Glomerular endothelial cell (primary cell): ENCODE results near the gene NTF3. TPM values are rescaled to one million over a fixed set of nuclear protein-coding genes. Genes with fewer than 3 reads are reported as not detected.

Experiments
- DNase-seq: peaks from one replicate; pipeline ENCODE4 v3.0.0-alpha.2; 2011; ENCODE audit warnings: low read depth, low spot score; ENCODE audit errors: extremely low read depth
- total RNA-seq: library from RNA; depleted of rRNA; stranded (reverse); fragments of >200 nt; gene quantifications from 2 replicates; pipeline ENCODE4 v1.2.3, GENCODE V29; 2015

NTF3 gene
- total RNA-seq, 1 donor from 2014 or later: not detected

DNA sequence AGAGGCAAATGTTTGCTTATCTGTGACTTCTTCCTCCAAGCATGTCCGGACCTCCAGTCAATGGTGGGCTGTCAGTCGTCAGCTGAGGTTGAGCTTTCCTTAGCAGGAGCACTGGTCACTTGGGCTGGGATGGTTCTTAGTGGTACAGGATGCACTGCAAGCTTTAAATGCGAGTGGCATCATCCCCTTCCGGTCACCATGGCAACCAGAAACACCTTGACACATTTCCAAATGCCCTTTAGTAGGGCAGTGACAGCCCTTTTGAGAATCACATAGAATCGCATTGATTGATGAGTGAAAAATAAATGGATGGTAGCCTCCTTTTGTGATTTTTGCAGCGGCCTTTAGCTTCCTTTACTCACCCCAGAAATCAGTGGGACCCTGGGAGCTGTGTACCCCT is 24.1 kb downstream of the NTF3 start:
- no peak for DNase-seq

DNA sequence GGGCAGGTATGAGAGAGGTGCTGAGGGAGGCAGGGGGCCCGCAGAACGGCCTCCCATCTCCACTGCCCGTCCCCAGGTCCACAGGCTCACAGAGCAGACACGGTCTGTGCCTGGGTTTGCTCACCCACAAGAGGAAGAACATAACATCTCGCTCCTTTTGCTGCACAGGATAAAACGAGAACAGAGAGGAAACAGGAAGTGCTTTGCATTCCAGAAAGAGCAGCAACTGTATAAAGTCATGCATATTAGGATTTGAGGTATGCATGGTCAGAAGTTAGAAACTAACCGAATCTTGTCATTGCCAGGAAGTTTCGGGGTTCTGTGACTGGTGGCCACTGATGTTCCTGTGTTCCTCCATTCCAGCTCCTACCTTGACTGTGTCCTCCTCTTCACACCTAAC is 25.0 kb downstream of the NTF3 start:
- peak; percentile 54 for DNase-seq

DNA sequence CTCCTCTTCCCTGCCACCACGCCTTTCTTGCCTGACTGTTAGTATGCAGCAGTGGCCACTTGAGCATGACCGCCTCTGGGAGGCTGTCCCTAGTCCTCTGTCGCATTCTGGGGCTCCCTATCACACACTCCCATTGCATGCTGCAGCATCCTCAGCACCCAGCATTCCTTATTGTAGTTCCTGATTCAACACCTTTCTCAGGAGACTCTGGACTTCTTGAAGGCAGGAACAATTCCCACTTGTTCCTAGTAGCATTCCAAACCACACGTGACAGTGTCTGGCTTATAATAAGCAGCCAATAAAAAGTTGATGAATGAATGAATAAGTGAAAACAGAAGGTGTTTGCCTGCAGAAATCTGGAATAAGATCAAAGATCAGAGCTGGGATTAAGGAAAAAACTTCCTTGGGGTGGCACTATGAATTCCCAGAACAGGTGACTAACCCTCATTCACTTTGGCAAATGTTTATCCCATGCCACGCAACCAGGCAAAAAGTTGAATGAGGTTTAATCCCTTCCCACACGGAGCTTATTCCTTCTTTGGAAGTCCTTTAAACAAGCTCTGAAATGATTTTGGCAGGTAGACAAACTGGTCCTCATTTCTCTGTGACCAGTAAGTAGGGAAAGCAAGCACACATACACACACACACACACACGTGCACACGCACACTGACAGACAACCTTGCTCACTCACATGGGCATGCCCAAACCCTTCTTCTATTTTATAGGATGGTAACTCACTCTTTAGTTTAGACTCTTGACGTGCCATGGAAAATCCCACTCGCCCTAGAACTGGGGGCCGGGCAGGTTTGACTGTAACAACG is 26.5 kb downstream of the NTF3 start:
- DNase-seq: no peak

DNA sequence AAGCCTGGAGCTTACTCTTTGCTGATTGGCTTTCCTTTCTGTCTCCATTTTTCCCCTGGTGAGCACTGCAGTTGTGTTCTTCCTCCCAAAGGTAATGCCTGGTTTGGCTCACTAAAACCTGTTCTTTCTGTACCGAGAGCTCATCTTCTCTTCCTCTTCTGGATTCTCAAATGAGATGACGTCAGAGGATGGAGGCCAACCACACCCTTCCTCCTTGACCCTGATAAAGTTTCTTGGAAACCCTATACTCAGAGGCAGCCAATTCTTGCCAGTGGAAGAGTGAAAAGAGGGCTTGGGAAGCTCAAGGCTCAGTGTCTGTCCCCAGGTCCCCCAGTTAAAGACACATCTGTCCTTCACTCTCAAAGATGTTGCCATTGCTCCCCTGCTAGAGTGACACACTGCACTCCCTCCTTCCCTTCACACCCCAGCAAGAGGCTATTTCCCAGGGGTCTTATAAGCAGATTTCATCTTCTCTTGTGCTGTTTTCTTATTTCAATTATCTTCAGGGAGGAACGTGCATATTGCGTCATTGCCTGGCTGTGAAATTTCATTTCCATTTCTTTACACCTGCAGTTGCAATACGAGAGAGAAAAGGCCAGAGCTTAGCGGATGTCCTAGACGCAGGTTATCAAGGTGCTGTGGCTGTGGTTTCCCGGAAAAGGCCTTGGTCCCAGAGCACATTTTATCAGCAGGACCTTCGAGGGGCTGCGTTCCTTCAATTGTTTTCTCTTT is 27.3 kb downstream of the NTF3 start:
- DNase-seq: no peak

DNA sequence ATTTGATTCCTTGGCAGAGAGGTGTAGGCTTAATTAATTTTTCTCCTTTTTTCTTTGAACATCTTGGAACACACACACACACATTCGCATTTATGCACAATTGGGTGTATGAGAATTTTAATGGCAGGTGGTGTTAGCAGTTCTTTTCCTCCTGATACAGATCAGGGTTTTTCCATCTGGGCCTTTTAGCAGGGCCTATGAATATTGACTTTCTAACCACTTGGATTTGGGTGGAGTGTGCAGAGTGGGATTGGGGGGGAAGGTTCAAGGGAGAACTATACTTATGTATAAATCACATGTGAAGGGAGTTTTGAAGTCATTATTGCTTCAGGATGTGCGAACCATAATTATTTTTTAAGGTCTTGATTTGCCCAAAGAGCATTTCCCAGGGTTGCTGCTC is 28.9 kb downstream of the NTF3 start:
- no peak for DNase-seq

DNA sequence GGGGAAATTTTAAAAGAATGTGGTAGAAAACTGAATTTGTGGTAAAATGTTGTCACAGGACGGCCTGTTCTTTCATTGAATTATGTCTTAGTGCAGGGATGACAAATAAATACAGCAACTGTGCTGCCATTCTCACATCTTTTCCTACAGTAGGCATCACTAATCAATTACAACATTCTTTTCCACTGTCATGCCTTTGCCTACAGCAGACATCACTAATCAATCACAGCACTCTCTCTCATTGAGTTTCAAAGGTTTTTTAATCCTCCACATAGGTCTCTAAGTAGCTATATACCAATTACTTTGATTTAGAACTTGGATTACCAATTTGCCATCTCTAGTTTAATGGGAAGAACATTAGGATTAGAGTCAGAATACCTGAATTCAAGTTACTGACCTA is 30.1 kb downstream of the NTF3 start:
- DNase-seq: no peak

DNA sequence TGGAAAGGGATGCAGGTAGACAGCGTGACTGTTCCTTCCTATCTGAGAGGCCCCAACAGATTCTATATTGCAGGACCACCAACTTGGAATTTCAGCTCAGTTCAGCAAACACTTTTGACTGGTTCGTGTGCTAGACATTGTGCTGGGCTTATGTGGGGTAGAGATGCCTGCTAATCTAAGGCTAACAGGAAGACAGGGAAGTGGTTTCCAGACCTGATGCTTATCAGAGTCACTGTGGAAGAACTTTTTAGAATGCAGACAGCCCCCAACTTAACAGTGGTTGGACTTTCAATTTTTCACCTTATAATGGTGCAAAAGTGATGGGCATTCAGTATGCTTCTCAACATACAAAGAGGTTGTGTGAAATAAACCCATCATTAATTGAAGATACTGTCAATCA is 32.2 kb downstream of the NTF3 start:
- no peak for DNase-seq

DNA sequence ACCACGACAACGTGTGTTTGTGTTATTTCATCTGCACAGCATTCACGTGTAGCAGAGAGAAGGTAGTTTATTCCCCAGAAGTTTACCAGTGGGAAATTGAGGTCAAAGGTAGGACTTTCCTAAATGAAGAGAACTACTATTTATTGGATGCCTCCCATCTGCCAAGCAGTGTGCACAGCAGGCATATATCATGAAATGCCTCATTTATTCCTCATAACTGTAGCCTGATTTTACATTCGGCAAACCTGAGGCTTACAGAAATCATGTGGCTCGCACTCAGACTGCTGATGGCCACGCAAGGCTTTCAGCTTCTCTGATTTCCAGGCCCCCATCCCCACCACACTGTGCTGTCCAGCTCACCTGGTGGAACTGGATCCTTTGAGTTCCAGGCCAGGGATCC is 33.5 kb downstream of the NTF3 start:
- no peak for DNase-seq

DNA sequence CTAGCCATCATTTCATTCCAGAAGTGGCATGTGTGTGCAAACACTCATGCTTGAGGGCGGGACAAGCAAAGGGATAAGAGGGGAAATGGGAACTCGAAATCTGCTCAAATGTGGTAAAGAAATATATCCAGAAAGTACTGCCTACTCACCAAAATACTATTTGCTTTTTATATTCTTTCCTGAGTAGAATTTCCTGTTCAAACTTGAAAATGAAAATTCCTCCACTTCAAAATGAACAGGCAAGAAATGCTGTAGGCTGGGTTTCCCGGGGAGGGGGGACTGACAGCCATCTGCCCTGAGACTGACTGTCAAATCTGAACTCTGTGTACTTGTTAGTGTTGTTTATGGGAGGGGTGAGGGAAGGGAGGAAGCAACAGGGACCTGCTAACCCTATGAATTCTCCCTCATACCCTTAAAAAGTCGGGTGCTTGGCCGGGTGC is 34.6 kb downstream of the NTF3 start:
- DNase-seq: no peak

DNA sequence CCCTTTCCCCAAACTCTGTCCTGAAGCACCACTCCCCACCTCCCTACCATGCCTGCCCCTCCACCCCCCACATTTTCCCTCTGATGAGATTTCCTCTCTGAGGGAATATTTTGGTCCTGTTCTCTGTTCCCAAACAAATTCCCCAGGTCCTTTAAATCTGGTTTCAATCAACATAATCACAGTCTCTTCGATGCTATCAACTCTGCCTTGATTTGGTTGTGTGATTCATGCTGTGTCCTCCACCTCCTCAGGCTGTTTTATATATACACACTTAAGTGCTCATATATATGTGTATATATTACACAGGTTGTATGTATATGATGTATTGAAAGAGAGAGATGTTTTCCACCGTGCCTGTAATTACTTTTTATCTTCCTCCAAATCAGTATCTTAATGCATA is 36.0 kb downstream of the NTF3 start:
- DNase-seq: no peak

DNA sequence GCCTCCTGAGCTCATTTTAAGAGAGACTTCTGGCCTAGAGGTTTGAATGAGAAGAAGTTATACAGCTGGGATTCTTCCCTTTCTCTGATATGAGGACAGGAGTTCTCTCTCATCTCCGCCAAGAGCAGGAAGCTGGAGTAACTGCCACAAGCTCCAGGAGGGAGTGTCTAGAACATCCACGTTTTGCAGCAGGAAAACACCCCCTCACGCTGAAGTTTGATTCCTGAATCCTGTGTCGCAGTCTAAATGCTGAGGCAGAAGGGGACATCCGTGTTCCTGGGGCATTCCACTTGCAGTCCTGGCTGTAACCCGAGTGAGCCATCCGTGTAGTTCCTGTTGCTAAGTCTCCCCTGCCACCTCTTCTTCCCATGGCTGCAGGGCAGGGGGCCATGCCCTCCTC is 38.3 kb downstream of the NTF3 start:
- no peak for DNase-seq

DNA sequence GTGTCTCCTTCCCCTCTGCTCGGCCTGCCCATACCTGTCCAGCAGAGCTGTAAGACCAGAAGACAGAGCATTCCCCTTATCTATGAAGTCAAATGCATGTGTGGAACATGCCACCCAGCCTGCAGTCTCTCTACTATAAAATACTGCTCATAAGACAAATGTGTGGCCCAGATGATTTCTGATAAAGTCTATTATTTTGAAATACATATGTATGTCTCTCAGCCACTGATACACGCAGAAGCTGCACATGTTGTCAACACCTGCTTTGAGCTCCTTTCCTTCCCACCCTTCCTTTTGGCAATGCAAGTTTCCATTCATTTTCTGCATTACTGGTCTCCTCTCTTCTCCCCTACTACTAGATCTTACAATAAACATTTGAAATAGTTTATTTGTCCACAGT is 38.8 kb downstream of the NTF3 start:
- no peak for DNase-seq

DNA sequence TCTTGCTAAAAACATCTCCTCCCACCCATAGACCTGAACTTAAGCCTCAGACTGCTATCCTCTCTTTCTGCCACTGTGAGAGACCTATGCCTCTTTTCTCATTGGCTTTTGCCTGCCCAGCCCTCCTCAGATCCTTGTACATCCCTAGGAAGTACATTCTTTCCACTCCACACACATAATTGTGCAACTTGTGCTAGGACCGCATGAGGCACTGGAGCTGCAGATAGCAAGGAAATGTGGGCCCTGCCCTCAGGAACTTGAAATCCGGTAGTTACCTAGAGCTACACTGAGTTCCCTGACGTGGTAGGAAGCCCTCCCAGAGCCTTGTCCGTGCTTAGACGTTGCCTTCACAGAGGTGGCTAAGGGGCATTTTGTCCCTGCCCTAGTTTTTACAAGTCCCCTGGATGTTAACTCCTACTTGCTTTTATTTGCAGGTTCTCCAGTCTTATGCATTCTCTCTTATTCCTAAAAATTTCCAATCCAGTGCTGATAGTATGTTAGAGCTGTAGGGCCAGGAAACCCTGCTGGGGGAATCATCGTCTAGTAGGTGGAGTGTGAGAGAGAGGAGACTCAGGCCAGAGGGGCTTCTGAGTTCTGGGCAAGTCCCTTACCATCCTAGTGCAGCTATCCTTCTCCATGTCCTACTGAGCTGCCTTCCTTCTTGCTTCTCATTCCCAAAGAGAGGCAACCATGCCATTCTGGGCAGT is 41.3 kb downstream of the NTF3 start:
- no peak for DNase-seq

DNA sequence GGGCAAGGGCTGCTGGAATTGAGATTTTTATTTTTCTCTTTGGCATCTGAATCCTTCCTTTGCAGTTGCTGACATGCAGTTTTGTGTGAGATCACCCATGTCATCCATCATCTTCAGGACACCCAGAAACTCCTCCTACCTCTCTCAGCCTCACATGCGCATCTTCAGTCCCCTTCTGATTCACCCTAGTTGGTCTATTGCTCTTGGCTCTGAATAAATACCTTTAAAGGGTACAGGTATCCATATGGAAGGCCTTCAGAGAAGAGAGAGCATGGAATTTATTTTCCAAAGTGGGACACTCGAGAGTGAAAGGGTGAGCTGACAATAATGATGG is 41.8 kb downstream of the NTF3 start:
- no peak for DNase-seq

DNA sequence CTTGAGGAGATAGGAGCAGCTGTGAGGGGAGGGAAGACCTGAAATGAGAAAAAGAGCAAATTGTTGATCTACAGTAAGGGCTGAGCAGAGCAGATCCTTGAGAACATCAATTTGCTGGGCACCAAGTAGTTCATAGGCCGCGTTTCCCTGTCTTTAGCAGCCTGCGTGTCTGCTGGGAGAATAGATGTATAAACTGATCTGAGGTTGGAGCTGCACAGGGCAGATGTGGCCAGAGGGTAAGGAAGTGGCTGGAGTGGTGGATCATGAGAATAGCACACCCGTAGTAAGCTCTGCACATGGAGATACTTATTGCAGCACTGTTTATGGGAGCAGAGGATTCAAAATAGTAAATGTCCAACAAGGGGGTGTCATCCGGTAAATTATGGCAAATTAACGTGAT is 44.4 kb downstream of the NTF3 start:
- DNase-seq: no peak

DNA sequence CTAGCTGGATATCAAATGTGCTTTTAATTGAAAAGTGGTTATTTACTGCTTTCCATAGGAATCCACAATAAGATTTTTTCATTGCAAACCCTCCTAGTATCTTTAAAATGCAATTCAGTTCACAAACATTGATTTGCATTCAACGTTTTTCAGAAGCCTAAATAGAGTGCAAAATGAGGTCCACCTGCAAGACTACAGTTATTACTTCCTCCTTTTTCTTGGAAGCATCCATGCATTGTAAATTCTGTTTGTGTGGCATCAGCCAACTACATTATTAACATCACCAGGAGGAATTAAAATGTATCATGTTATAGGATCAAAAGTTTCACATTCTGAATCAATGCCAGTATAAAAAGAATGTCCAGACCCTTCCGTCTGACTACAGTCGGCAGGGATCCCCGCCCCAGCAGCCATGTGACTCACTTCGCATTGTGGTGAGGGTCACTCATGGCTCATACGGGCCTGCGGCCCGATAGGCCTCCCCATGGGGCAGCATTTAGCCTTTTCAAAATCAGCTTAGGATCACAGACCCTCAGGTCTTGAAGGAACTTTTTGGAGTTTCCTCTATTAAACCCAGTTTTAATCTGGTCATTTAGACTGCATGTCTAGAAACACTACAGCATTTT is 46.3 kb downstream of the NTF3 start:
- no peak for DNase-seq

DNA sequence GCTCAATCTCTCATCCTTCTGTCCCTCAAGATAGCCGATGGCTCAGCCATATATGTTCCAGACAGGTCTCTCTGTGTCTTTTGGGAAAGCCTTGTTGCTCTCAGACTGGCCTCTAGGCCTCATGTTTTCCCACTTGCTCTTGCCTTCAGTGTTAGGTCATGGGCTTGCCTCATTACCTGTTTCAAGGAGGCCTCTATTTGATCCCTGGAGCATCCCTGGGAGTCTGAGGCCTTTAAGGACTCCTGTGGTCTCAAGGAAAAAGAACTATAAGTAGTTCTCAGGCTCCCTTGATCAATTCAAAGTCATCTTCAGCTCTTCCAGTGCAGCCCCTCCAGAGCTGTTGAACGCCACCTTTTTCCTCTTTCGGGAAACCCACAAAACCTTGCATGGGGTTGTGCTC is 47.9 kb downstream of the NTF3 start:
- no peak for DNase-seq

DNA sequence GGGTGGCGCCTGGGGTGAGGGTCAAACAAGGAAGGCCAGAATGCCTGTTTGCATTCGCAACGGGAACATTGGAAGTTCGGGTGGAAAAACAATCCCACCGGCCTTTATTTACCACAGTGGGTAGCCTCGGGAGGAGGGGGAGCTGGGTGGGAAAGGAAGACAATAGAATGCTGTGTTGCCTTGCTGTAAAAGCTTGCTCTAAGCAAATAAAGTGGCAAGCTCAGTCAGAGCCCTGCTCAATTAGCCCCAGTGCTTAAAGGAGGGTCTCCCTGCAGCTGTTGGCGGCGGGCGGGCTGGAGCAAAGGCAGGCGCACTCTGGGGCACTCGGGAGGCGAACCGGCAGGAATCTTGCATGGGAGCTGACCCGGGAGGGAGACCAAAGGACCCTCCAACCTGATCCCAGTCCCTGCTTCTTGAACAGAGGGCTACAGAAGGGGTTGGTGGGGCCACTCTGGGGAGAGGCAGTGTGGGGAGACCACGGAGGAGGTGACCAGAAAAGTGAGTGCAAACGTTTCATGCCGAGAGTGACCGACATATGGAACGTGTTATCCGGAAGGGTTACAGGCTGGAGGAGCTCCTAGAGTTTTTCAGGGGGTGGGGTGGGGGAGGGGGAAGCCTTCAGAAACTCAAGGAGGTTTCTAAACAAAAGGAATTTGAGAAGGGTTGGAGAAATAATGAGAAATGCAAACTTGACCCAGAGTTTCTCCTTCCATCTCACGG is 48.5 kb downstream of the NTF3 start:
- no peak for DNase-seq

DNA sequence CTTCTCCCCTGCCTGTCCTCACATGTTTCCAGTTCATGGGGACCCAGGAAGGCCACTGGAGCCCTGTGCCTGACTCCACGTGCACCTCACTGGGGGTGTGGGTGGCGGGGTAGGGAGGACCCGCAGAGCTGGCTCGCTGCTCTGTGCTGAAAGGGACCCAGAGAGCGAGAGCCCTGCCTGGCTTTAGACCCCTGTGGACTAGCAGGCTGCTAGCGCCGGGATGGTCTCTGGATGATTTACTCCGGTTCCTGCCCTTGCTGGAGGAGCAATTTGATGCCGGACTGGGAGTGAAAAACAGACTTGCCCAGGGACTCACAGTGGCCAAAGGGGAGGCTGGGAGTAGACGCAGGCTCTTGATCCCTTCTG is 49.0 kb downstream of the NTF3 start:
- no peak for DNase-seq

DNA sequence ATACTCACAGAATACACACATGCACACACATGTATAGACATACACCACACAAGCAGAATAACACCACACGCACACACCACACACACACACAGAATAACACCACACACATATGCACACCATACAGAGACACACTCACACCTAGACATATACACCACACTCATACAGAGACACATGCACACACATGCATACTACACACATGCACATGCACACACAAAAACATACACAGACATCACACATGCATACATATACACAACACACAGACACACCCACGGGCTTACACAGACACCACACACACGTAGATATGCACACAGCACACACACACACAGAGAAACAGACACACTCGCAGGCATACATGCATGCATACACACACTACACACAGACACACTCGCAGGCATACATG is 49.7 kb downstream of the NTF3 start:
- DNase-seq: no peak

DNA sequence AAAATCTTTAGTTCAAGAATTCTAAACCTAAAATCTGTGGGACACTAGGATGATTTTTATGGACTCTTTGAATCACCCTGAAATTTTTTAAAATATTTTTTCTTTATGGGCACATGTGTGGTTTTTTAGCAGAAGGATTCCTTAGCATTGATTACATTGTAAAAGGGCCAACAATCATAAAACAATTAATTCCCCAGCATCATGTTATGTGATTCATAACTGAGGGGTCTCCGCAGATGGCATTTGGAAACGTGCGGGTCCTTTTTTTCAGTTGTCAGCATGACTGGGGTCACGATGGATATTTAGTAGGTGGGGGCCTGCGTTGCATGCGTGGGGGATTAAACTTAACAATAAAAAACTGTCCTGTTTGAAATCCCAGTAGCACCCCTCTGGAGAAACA is 52.5 kb downstream of the NTF3 start:
- no peak for DNase-seq
